Peyer's patch (tissue), 4 donors: ENCODE measurements around the gene PRAMEF20.

Experiments
- POLR2A ChIP-seq, 2 donors: fragments of 450-650 bp; IDR thresholded peaks; one replicate each; pipeline ENCODE4 v1.5.1; 2017; ENCODE audit warnings: antibody characterized with exemption in 2 of 2, mild to moderate bottlenecking in 2 of 2, moderate library complexity in 2 of 2
- TF ChIP-seq, protein P1 (sequence below), 6 experiments: fragments of 450-650 bp in 4 of 6; fragments of 200-600 bp in 2 of 6; sonication (generic) in 1 of 6; IDR thresholded peaks; one replicate each; pipeline ENCODE4 v1.5.1; 2017 to 2019; ENCODE audit warnings: antibody characterized with exemption in 6 of 6, mild to moderate bottlenecking in 3 of 6, moderate library complexity in 1 of 6

DNA sequence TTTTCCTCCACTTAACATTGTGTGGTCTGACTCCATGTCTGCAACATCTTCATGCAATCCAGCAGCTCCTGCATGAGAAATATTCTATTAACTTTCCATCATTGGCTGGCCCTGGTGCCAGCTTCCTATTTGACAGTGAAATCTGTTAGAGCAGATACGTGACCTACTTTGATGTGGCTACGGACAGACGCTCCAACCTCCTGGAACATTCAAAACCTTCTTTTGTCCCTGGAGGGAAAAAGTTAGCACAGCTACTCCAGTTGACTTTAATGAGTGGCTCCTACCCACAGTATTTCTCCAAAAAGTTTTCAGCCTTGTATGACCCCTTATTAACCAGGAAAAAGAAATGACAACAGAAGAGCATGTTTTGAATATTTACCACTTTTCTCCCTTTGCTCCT lies 22.0 kb downstream of the PRAMEF20 start:
- no peak for TF ChIP-seq POLR2A (IDR thresholded peaks at IDR 0.05)
- TF ChIP-seq, protein P1, sequence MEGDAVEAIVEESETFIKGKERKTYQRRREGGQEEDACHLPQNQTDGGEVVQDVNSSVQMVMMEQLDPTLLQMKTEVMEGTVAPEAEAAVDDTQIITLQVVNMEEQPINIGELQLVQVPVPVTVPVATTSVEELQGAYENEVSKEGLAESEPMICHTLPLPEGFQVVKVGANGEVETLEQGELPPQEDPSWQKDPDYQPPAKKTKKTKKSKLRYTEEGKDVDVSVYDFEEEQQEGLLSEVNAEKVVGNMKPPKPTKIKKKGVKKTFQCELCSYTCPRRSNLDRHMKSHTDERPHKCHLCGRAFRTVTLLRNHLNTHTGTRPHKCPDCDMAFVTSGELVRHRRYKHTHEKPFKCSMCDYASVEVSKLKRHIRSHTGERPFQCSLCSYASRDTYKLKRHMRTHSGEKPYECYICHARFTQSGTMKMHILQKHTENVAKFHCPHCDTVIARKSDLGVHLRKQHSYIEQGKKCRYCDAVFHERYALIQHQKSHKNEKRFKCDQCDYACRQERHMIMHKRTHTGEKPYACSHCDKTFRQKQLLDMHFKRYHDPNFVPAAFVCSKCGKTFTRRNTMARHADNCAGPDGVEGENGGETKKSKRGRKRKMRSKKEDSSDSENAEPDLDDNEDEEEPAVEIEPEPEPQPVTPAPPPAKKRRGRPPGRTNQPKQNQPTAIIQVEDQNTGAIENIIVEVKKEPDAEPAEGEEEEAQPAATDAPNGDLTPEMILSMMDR (IDR thresholded peaks at IDR 0.05) = no peak
